C4-2B (cell line): ENCODE data around the gene MTRR.

Source experiments
- ZFX ChIP-seq: fragments of 450-650 bp; IDR thresholded peaks from 2 replicates; pipeline ENCODE4 v1.6.1; 2017
- TF ChIP-seq, protein P1 (sequence below): fragments of 450-650 bp; conservative IDR thresholded peaks from 2 replicates; pipeline ENCODE4 v1.5.1; 2017; ENCODE audit warnings: mild to moderate bottlenecking

DNA sequence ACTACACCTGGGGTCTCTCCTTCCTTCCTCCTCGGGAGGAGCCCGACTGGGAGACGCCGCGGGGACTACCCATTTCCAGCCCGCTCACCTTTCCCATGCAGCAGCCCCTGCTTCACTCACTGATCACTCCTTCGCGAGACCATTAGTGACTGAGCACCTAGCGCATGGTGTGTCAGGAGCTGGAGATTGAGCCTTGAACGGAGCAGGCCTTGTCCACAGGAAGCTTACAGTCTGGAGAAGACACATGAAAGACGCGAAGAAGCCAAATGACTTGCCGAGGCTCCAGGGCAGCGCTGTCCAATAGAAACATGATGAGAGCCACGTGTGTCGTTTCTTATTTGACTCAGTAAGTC lies 17.7 kb upstream of the MTRR start:
- TF ChIP-seq, protein P1, sequence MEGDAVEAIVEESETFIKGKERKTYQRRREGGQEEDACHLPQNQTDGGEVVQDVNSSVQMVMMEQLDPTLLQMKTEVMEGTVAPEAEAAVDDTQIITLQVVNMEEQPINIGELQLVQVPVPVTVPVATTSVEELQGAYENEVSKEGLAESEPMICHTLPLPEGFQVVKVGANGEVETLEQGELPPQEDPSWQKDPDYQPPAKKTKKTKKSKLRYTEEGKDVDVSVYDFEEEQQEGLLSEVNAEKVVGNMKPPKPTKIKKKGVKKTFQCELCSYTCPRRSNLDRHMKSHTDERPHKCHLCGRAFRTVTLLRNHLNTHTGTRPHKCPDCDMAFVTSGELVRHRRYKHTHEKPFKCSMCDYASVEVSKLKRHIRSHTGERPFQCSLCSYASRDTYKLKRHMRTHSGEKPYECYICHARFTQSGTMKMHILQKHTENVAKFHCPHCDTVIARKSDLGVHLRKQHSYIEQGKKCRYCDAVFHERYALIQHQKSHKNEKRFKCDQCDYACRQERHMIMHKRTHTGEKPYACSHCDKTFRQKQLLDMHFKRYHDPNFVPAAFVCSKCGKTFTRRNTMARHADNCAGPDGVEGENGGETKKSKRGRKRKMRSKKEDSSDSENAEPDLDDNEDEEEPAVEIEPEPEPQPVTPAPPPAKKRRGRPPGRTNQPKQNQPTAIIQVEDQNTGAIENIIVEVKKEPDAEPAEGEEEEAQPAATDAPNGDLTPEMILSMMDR = no peak
- TF ChIP-seq ZFX = no peak
